ENCODE measurements around the gene GHRHR.

DNA sequence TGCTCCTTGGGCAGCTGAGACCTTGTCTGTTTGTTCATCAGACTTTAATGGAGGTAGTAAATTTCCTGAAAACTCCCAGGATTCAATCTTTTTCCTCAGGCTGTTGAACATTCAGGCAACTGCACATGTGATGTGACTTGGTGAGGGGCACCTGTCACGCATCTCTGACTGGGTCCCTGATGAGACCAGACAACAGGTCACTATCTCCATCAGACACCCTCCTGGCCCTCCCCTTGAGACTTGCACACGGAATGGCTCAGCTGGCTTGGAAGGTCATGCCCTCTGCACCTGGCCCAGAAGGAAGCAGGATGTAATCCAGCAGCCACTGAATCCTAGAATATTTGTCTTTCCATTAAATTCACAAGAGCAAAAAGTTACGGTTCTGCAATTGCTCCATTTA, 36.2 kb upstream of the GHRHR start:
- TF ChIP-seq CTCF (IDR thresholded peaks at IDR 0.05) (no peak), POLR2A (IDR thresholded peaks at IDR 0.05) (no peak), EP300 (IDR thresholded peaks at IDR 0.05) (no peak)
